H4 (cell line): ENCODE results near the gene PLCL1. TPM values are rescaled to one million over a fixed set of nuclear protein-coding genes. Genes with fewer than 3 reads are reported as not detected.
"Not testable (repeated sequence)": the region's sequence is repeated elsewhere in the genome, so short reads cannot be mapped to it uniquely, and the experiment has no call there.

Source experiments
- DNase-seq: peaks from one replicate; pipeline ENCODE4 v3.0.0-alpha.2; 2015; ENCODE audit warnings: low spot score
- total RNA-seq: library from RNA; depleted of rRNA; stranded (reverse); fragments of >200 nt; shearing (Covaris generic); gene quantifications from 2 replicates; pipeline ENCODE4 v1.2.3, GENCODE V29; 2014; rRNA removed

PLCL1 gene
- total RNA-seq, 1 experiment from 2014 or later = 0.19 TPM

- no peak for DNase-seq
Measured at GRCh38 chr2:198177040-198177439, 372.6 kb downstream of the PLCL1 start.

- DNase-seq = no peak
Measured at GRCh38 chr2:198178766-198179165, 374.4 kb downstream of the PLCL1 start.

- no peak for DNase-seq
Measured at GRCh38 chr2:198186257-198186656, 381.9 kb downstream of the PLCL1 start.

GRCh38 chr2:198187841-198188240, 383.4 kb downstream of the PLCL1 start:
- DNase-seq = no peak

- no peak for DNase-seq
Measured at GRCh38 chr2:198188982-198189381, 384.6 kb downstream of the PLCL1 start.

- no peak for DNase-seq
Measured at GRCh38 chr2:198191651-198192050, 387.3 kb downstream of the PLCL1 start.

GRCh38 chr2:198196556-198196955, 392.2 kb downstream of the PLCL1 start:
- not testable (repeated sequence) for DNase-seq

Other genes with a start within 250 kb of the PLCL1 start
- 0.33 and 1.5 TPM in 2 replicates for gene RFTN2, start 129.0 kb upstream of the PLCL1 start, total RNA-seq
- 1.7 and 4.1 TPM in 2 replicates for gene MARS2, start 99.2 kb upstream of the PLCL1 start, total RNA-seq
- gene BOLL, start 19.3 kb upstream of the PLCL1 start, total RNA-seq = not detected in 2 replicates